ENCODE results near the gene ZNF141.
"Not testable (repeated sequence)": the region's sequence is repeated elsewhere in the genome, so short reads cannot be mapped to it uniquely, and the experiment has no call there.

The ZNF141 gene

DNA sequence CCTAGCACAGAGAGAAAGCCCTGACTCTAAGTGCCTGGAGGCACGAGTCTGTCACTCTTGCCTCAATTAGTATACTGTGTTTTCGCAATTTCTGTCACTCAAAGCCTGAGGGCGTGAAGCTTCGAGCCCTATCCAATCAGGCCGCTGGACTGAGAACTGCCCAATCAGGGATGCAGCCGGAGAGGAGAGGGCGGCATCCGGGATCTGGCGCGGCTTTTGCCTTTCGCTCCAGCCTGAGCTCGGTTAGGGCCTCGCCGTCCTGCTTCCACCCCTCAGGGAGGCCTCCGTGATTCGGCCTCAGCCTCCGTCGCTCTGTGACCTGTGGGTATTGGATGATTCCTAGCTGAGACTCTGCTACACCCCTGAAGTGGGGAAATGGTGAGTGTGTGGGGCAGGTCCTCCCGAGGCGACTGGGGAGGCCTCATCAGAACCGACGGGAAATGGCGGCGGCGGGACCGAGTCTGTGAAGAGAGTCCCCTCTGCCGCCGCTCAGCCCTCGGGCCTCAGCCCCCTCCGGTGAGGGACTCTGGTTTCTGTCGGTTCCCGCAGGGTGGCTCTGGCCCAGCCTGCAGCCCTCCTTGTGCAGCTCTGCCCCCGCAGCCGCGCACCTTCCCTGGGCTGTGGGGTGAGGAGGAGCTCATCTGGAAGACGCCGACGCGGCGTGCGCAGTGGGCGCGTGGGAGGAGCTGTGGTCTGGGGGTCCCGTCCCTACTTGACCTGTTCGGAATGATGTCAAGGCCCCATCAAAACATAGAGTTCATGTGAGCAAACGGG is 48.5 kb downstream of the ZNF141 start:
- DNase-seq = no peak

DNA sequence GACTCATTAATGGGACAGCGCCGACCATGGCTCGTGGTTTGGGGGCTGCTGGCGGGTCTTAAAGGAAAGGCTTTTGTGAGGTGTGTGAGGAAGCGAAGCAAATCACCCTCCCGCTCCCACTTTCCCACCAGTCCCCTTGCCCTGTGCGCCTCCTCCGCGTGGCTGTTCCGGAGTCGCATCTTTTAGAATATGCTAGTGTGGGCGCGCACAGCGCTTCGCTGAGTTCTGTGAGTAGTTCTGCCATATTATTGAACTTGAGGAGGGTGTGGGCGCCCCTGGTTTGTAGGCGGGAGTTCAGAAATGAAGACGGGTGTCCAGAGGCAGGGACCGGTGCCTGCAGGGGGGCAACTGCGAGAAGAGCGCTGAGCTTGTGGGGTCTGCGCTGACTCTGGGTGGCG is 49.1 kb downstream of the ZNF141 start:
- no peak for DNase-seq

DNA sequence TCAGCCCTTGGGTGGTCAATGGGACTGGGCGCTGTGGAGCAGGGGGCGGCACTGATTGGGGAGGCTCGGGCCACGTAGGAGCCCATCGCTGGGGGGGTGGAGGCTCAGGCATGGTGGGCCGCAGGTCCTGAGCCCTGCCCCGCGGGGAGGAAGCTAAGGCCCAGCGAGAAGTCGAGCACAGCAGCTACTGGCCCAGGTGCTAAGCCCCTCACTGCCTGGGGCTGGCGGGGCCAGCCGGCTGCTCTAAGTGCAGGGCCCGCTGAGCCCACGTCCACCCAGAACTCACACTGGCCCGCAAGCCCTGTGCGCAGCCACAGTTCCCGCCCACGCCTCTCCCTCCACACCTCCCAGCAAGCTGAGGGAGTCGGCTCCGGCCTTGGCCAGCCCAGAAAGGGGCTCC is 66.4 kb downstream of the ZNF141 start:
- no peak for DNase-seq

DNA sequence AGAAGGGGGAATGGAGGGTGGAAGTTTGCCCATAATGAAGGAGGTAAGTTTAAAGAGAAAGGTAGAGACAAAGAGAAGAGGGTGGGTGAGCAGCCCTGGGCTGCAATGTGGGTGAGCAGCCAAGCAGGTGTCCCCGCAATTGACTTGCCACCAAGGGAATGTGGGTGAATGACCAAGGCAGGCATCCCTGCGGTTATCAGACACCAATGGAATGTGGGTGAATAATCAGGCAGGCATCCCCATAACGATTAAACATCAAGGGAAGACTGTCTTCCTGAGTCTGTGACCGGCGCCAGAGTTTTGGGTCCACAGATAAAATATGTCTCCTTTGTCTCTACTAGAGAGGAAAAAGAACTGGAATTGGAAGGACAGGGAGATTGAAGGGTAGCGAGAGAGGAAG is 70.7 kb downstream of the ZNF141 start:
- DNase-seq = not testable (repeated sequence)

DNA sequence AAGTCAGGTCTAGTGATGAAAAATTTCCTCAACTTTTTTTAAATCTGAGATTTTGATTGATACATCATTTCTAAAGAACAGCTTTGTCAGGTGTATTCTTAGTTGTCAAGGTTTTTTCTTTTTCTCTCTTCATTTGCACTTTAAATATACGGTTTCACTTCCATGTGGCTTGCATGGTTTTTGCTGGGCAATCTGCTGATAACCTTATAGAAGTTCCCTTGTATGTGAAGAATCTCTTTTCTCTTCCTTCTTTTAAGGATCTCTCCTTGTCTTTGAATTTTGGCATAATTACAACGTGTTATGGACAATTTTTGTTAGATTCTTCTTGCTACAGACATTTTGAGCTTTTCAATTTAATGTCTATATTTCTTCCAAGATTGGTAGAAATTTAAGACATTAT is 85.0 kb downstream of the ZNF141 start:
- no peak for DNase-seq
